Aorta (tissue), 5 donors: Measurements from ENCODE around the gene SLC9A9. TPM values are rescaled to one million over a fixed set of nuclear protein-coding genes. Genes with fewer than 3 reads are reported as not detected.
"Not testable (repeated sequence)": the region's sequence is repeated elsewhere in the genome, so short reads cannot be mapped to it uniquely, and the experiment has no call there.

Experiments used
- ATAC-seq: fragments of 200-7000 bp; cut with Tn5 transposase; one replicate; pipeline ENCODE4 v1.9.1; 2022; ENCODE audit warnings: moderate library complexity; ENCODE audit not compliant: low FRiP score
- DNase-seq, 2 donors: peaks; one replicate each; pipeline ENCODE4 v3.0.0-alpha.2; 2020
- H3K27ac ChIP-seq, 2 donors: one replicate each; pipeline ENCODE4 v1.5.1; 2013; ENCODE audit warnings: low read length in 2 of 2, mild to moderate bottlenecking in 2 of 2, moderate library complexity in 2 of 2, control low read depth in 1 of 2, inconsistent platforms in 1 of 2, low read depth in 1 of 2
- H3K27me3 ChIP-seq, 2 donors: one replicate each; pipeline ENCODE4 v1.6.1; 2013; ENCODE audit warnings: control low read depth in 1 of 2, low read length in 1 of 2, mild to moderate bottlenecking in 1 of 2, moderate library complexity in 1 of 2; ENCODE audit not compliant: insufficient read depth in 2 of 2, control insufficient read depth in 1 of 2
- H3K36me3 ChIP-seq, 2 donors: one replicate each; pipeline ENCODE4 v1.6.1; 2013; ENCODE audit warnings: control low read depth in 1 of 2, low read length in 1 of 2, mild to moderate bottlenecking in 1 of 2; ENCODE audit not compliant: insufficient read depth in 2 of 2, control insufficient read depth in 1 of 2
- H3K4me1 ChIP-seq, 2 donors: one replicate each; pipeline ENCODE4 v1.6.1; 2013; ENCODE audit warnings: low read length in 2 of 2, control low read depth in 1 of 2, mild to moderate bottlenecking in 1 of 2, moderate library complexity in 1 of 2; ENCODE audit not compliant: insufficient read depth in 2 of 2, control insufficient read depth in 1 of 2
- H3K4me3 ChIP-seq, 2 donors: one replicate each; pipeline ENCODE4 v1.5.1; 2013; ENCODE audit warnings: low read length in 2 of 2, control low read depth in 1 of 2, mild to moderate bottlenecking in 1 of 2
- H3K9me3 ChIP-seq: one replicate; pipeline ENCODE4 v1.6.1; 2013; ENCODE audit warnings: mild to moderate bottlenecking, low read length; ENCODE audit not compliant: control insufficient read depth
- WGBS, 2 donors: extraction: QIAGEN DNeasy Blood & Tissue Kit; methylation state at CpG; one replicate each; pipeline ENCODE4 v1.1.7; 2013; 5-methylcytosine and 5-hydroxymethylcytosine counted together
- intact Hi-C, 2 donors: fragments of 100-400 bp; cut with DNase I; formaldehyde crosslinking; loops; one replicate each; pipeline versions ENCODE4 v1.14.2 to v1.15.0; 2022
- polyA plus RNA-seq, 2 donors: library from polyadenylated mRNA; stranded (reverse); fragments of 200-250 nt; gene quantifications; one replicate each; pipeline ENCODE4 v1.2.3, GENCODE V29; 2013
- total RNA-seq, 2 donors: library from RNA; stranded (reverse); fragmentation: NEBNext Ultra II Directional; extraction: Animal tissue kit (Norgen Biotek cat#: 25700); gene quantifications; one replicate each; pipeline ENCODE4 v1.2.1, GENCODE V29; 2021
- donor health status: healthy with polysubstance abuse.
- donor health status: Bipolar disorder and iron deficiency.
- donor health status: DM: no; HTN: no; CAD: no.
- donor health status: DM: no; HTN: no; CAD: no.
- donor health status: DM: yes; HTN: yes; CAD: no.

The SLC9A9 gene
- total and polyA plus RNA-seq, 4 donors: 7.3 to 45.8 (median 12.5) TPM

- no peak for ATAC-seq
Measured at GRCh38 chr3:143287403-143287802, 560.9 kb downstream of the SLC9A9 start.

GRCh38 chr3:143286392-143287010 is 561.8 kb downstream of the SLC9A9 start:
- no peaks in the 10 kb centered on the region for H3K9me3 ChIP-seq
- H3K27me3 ChIP-seq: no peaks in the 10 kb centered on the region
- no peak for DNase-seq
- no peak overlapping the region for H3K4me3 ChIP-seq
- H3K27ac ChIP-seq: no peak overlapping the region
- H3K36me3 ChIP-seq: no peaks in the 10 kb centered on the region
- intact Hi-C loops: no loop called here
- H3K4me1 ChIP-seq: no peaks in the 10 kb centered on the region
- ATAC-seq: no peak
- WGBS, 2 donors: 78 to 86% methylated on average over 3 of the region's 3 CpGs

More at GRCh38 chr3:143287403-143287802, 560.9 kb downstream of the SLC9A9 start:
- Histone ChIP-seq H3K27me3 (no peaks in the 10 kb centered on the region), H3K27ac (no peak overlapping the region), H3K4me3 (no peak overlapping the region), H3K36me3 (no peaks in the 10 kb centered on the region), H3K4me1 (no peaks in the 10 kb centered on the region), H3K9me3 (no peaks in the 10 kb centered on the region)
- no peak for DNase-seq
- WGBS, 2 donors: 69 to 78% methylated on average over 2 of the region's 2 CpGs
- intact Hi-C loops: no loop called here

- Histone ChIP-seq H3K4me3 (no peak overlapping the region), H3K4me1 (no peaks in the 10 kb centered on the region), H3K27ac (no peak overlapping the region), H3K9me3 (no peaks in the 10 kb centered on the region), H3K27me3 (no peaks in the 10 kb centered on the region), H3K36me3 (no peaks in the 10 kb centered on the region)
- WGBS, 2 donors: 85 to 93% methylated on average over 4 of the region's 4 CpGs
- intact Hi-C loops: no loop called here
- ATAC-seq (no peak), DNase-seq (no peak)
Measured at GRCh38 chr3:143283432-143284128, 564.7 kb downstream of the SLC9A9 start.

GRCh38 chr3:143280984-143281383 is 567.3 kb downstream of the SLC9A9 start:
- H3K4me3 ChIP-seq: no peak overlapping the region
- ATAC-seq: no peak
- H3K27me3 ChIP-seq: no peaks in the 10 kb centered on the region
- intact Hi-C loops: no loop called here
- no peak for DNase-seq
- no peaks in the 10 kb centered on the region for H3K4me1 ChIP-seq
- WGBS, 2 donors: 97 to 100% methylated on average over 2 of the region's 2 CpGs
- no peaks in the 10 kb centered on the region for H3K9me3 ChIP-seq
- H3K27ac ChIP-seq: no peak overlapping the region
- H3K36me3 ChIP-seq: no peaks in the 10 kb centered on the region

DNA sequence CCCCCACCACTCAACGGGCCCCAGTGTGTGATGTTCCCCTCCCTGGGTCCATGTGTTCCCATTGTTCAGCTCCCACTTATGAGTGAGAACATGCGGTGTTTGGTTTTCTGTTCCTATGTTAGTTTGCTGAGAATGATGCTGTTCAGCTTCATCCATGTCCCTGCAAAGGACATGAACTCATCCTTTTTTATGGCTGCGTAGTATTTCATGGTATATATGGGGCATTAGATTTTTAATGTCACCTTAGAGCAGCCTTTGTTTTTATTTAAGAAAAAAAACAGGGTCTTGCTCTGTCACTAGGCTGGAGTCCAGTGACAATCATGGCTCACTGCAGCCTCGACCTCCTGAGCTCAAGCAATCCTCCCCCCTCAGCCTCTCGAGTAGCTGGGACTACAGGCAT is 568.7 kb downstream of the SLC9A9 start:
- H3K9me3 ChIP-seq, DNase-seq, ATAC-seq, H3K27ac ChIP-seq, H3K27me3 ChIP-seq, H3K4me1 ChIP-seq, intact Hi-C loops, H3K36me3 ChIP-seq, H3K4me3 ChIP-seq: not testable (repeated sequence)
- WGBS, 2 donors: 93 to 94% methylated on average over 5 of the region's 5 CpGs

DNA sequence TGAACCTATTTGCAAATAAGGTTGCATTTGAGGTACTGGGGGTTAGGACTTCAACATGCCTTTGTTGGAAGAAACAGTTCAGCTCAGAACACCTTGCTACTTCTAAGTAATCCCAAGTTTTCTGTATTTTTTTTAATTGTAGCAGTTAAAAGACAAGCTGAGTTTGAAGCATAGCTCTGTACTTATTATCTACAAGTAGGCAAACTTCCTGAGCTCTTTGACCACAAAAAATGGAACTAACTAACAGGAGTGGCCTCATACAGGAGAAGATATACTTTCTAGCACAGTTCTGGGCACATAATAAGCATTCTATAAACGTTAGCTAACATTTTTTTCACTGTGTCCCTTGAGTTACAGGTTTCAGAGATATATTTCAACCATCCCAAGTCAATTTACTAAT is 569.5 kb downstream of the SLC9A9 start:
- intact Hi-C loops: no loop called here
- ATAC-seq (no peak), DNase-seq (no peak)
- Histone ChIP-seq H3K36me3 (no peaks in the 10 kb centered on the region), H3K27ac (no peak overlapping the region), H3K9me3 (no peaks in the 10 kb centered on the region), H3K27me3 (no peaks in the 10 kb centered on the region), H3K4me3 (no peak overlapping the region), H3K4me1 (no peaks in the 10 kb centered on the region)
- 88 to 100% methylated on average over 1 of the region's 1 CpG for WGBS, 2 donors

- H3K27me3 ChIP-seq: no peaks in the 10 kb centered on the region
- WGBS, 2 donors: 83 to 85% methylated on average over 2 of the region's 2 CpGs
- H3K27ac ChIP-seq: no peak overlapping the region
- no peak overlapping the region for H3K4me3 ChIP-seq
- no peaks in the 10 kb centered on the region for H3K4me1 ChIP-seq
- no peaks in the 10 kb centered on the region for H3K36me3 ChIP-seq
- intact Hi-C loops: no loop called here
- no peaks in the 10 kb centered on the region for H3K9me3 ChIP-seq
- ATAC-seq: no peak
- DNase-seq: no peak
Measured at GRCh38 chr3:143277531-143277930, 570.7 kb downstream of the SLC9A9 start.

- Histone ChIP-seq H3K9me3 (no peaks in the 10 kb centered on the region), H3K4me3 (no peak overlapping the region), H3K4me1 (no peaks in the 10 kb centered on the region), H3K27me3 (no peaks in the 10 kb centered on the region), H3K36me3 (no peaks in the 10 kb centered on the region), H3K27ac (no peak overlapping the region)
- intact Hi-C loops: no loop called here
- no peak for ATAC-seq
- no peak for DNase-seq
Measured at GRCh38 chr3:143276592-143276991, 571.7 kb downstream of the SLC9A9 start.

- ATAC-seq: no peak
- 96 to 97% methylated on average over 1 of the region's 1 CpG for WGBS, 2 donors
- H3K4me3 ChIP-seq: no peak overlapping the region
Measured at GRCh38 chr3:143273975-143274690, 574.1 kb downstream of the SLC9A9 start.

More at GRCh38 chr3:143273975-143274690, 574.1 kb downstream of the SLC9A9 start:
- Histone ChIP-seq H3K4me1 (no peaks in the 10 kb centered on the region), H3K36me3 (no peaks in the 10 kb centered on the region), H3K9me3 (no peaks in the 10 kb centered on the region), H3K27ac (no peak overlapping the region), H3K27me3 (peaks cover 0 to 1% of the 10 kb centered on the region in 2 donors)
- no peak for DNase-seq
- intact Hi-C loops: no loop called here
